KMS-11 (cell line): ENCODE results near the gene MYH15.

Experiments
- H2AFZ ChIP-seq: fragments of 200-600 bp; sonication (generic); 2 replicates; pipeline ENCODE4 v1.6.1; 2016; ENCODE audit warnings: antibody characterized with exemption, mixed run types, low read depth
- H3K27ac ChIP-seq: fragments of 200-600 bp; sonication (generic); 2 replicates; pipeline ENCODE4 v1.6.1; 2016; ENCODE audit warnings: mild to moderate bottlenecking, mixed run types
- H3K27me3 ChIP-seq: fragments of 200-600 bp; sonication (generic); 2 replicates; pipeline ENCODE4 v1.6.1; 2017; ENCODE audit warnings: mild to moderate bottlenecking, low read depth, mixed run types, moderate library complexity; ENCODE audit not compliant: insufficient read depth
- H3K36me3 ChIP-seq: fragments of 200-600 bp; sonication (generic); 2 replicates; pipeline ENCODE4 v1.6.1; 2017; ENCODE audit warnings: mild to moderate bottlenecking, mixed run types; ENCODE audit not compliant: insufficient read depth
- H3K4me1 ChIP-seq: fragments of 200-600 bp; sonication (generic); 2 replicates; pipeline ENCODE4 v1.6.1; 2016; ENCODE audit warnings: mild to moderate bottlenecking, low read depth, mixed run types; ENCODE audit not compliant: poor library complexity, severe bottlenecking
- H3K4me2 ChIP-seq: fragments of 200-600 bp; sonication (generic); 2 replicates; pipeline ENCODE4 v1.7.0; 2016; ENCODE audit warnings: mild to moderate bottlenecking, mixed run types
- H3K4me3 ChIP-seq: fragments of 200-600 bp; sonication (generic); IDR thresholded peaks from 2 replicates; pipeline ENCODE4 v1.6.1; 2017; ENCODE audit warnings: low read depth, low read length, mixed read lengths; ENCODE audit not compliant: insufficient read depth
- H3K79me2 ChIP-seq: fragments of 200-600 bp; sonication (generic); 2 replicates; pipeline ENCODE4 v1.6.1; 2016; ENCODE audit warnings: low read depth, mixed run types; ENCODE audit not compliant: insufficient read depth
- H3K9ac ChIP-seq: fragments of 200-600 bp; sonication (generic); 2 replicates; pipeline ENCODE4 v1.6.1; 2016; ENCODE audit warnings: mild to moderate bottlenecking, mixed run types
- H4K20me1 ChIP-seq: fragments of 200-600 bp; sonication (generic); 2 replicates; pipeline ENCODE4 v1.6.1; 2016; ENCODE audit warnings: mild to moderate bottlenecking, mixed run types; ENCODE audit not compliant: insufficient read depth
- CTCF ChIP-seq: fragments of 200-600 bp; sonication (generic); conservative IDR thresholded peaks from 2 replicates; pipeline ENCODE4 v1.6.1; 2017; ENCODE audit warnings: low read depth, mild to moderate bottlenecking, antibody characterized with exemption, low read length, moderate library complexity, mixed read lengths

Gene MYH15

GRCh38 chr3:108546247-108546646 is 35.9 kb upstream of the MYH15 start:
- no peaks in the 10 kb centered on the region for H3K36me3 ChIP-seq
- no peak overlapping the region for H2AFZ ChIP-seq
- no peak overlapping the region for H3K9ac ChIP-seq
- H3K4me1 ChIP-seq, result no peaks in the 10 kb centered on the region
- TF ChIP-seq CTCF, result no peak
- no peaks in the 10 kb centered on the region for H4K20me1 ChIP-seq
- no peak overlapping the region for H3K27ac ChIP-seq
- no peaks in the 10 kb centered on the region for H3K27me3 ChIP-seq
- no peak overlapping the region for H3K4me2 ChIP-seq
- H3K4me3 ChIP-seq, result no peak overlapping the region
- H3K79me2 ChIP-seq, result no peaks in the 10 kb centered on the region

GRCh38 chr3:108538083-108538482 is 27.7 kb upstream of the MYH15 start:
- no peak overlapping the region for H3K4me2 ChIP-seq

DNA sequence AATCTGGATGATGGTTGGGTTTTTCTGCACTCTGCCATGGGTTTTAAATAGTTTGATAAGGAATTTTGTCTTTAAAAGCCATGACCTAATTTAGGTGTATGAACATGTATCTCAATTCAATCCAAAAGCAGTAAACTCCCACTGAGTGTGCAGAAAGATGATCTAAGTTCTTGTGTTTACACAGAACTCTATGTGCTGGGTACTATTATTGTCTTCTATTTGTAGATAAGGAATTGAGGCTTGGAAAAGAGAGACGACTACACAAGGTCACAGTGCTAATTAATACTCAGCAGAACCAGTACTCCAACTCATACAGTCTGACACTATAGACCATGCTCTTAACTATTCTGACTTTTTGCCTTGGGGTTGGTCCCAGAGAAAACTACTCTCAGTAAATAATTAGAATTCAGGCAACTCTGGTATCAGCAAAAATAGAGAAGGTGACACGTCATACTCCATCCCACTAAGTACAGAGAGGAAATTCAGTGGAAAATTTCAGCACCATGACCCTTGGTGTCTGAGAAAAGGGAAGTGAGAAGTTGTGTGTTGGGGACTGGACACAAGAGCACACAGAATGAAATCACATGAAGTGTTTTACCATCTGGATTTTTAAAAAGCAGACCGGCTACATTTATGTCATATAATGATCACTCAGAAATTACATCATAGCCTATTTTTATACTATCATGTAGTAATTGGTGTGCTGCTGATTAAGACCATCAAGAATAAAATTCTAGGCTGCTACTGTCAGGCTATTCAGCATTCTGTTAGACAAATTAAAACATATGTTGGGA is 18.3 kb upstream of the MYH15 start:
- H3K36me3 ChIP-seq, result no peaks in the 10 kb centered on the region
- no peak overlapping the region for H3K9ac ChIP-seq
- no peak overlapping the region for H3K4me3 ChIP-seq
- no peaks in the 10 kb centered on the region for H3K4me1 ChIP-seq
- no peak overlapping the region for H2AFZ ChIP-seq
- H3K4me2 ChIP-seq, result no peak overlapping the region
- no peaks in the 10 kb centered on the region for H4K20me1 ChIP-seq
- H3K27me3 ChIP-seq, result no peaks in the 10 kb centered on the region
- no peaks in the 10 kb centered on the region for H3K79me2 ChIP-seq
- H3K27ac ChIP-seq, result no peak overlapping the region
- no peak for TF ChIP-seq CTCF

More at GRCh38 chr3:108538083-108538482, 27.7 kb upstream of the MYH15 start:
- H3K27ac ChIP-seq, result no peak overlapping the region
- no peaks in the 10 kb centered on the region for H4K20me1 ChIP-seq
- no peaks in the 10 kb centered on the region for H3K4me1 ChIP-seq
- no peak for TF ChIP-seq CTCF
- no peaks in the 10 kb centered on the region for H3K79me2 ChIP-seq
- H3K9ac ChIP-seq, result no peak overlapping the region
- H2AFZ ChIP-seq, result no peak overlapping the region
- H3K36me3 ChIP-seq, result no peaks in the 10 kb centered on the region; the same call in 1 of the 2 replicates
- no peaks in the 10 kb centered on the region for H3K27me3 ChIP-seq
- H3K4me3 ChIP-seq, result no peak overlapping the region

DNA sequence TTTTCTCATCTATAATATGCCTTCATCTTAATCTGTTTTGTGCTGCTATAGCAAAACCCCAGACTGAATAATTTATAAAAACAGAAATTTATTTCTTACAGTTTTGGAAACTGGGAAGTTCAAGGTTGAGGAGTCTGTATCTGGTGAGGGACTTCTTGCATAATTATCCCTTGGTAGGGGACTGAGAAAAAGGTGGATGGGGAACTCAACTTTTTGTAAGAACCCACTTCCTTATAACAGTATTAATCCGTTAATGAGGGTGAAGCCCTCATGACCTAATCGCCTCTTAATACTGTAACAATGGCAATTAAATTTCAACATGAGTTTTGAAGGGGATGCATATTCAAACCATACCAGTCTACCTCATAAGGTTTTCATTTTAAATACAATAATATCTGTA is 17.4 kb upstream of the MYH15 start:
- no peaks in the 10 kb centered on the region for H3K79me2 ChIP-seq
- no peak overlapping the region for H2AFZ ChIP-seq
- no peak overlapping the region for H3K27ac ChIP-seq
- H4K20me1 ChIP-seq, result no peaks in the 10 kb centered on the region
- H3K27me3 ChIP-seq, result no peaks in the 10 kb centered on the region
- H3K4me1 ChIP-seq, result no peaks in the 10 kb centered on the region
- H3K4me3 ChIP-seq, result no peak overlapping the region
- H3K9ac ChIP-seq, result no peak overlapping the region
- no peaks in the 10 kb centered on the region for H3K36me3 ChIP-seq
- H3K4me2 ChIP-seq, result no peak overlapping the region
- TF ChIP-seq CTCF, result no peak
